HepG2 (cell line): ENCODE results near the gene IWS1. TPM values are rescaled to one million over a fixed set of nuclear protein-coding genes. Genes with fewer than 3 reads are reported as not detected.

Source experiments
- ATAC-seq: fragments of 200-7000 bp; cut with Tn5 transposase; 3 replicates; pipeline ENCODE4 v1.9.1; 2020; ENCODE audit warnings: mild to moderate bottlenecking, moderate library complexity
- BruUV-seq: library from RNA; stranded (reverse); fragments of 400-500 nt; replicated peaks from 2 replicates; lab custom pipeline; 2021; lab: Mats Ljungman, UMichigan
- CTCF ChIA-PET: fragments of 300-600 bp; formaldehyde crosslinking; extraction: SDS; loops from one replicate; lab custom pipeline; 2021; ENCODE audit warnings: low total read pairs, inconsistent platforms, low intra/inter-chr PET ratio; lab: Yijun Ruan, JAX
- POLR2A ChIA-PET: fragments of 350-600 bp; sonication (Branson Sonifier 250); formaldehyde crosslinking; loops from one replicate; lab custom pipeline; 2020; ENCODE audit warnings: antibody characterized with exemption, inconsistent platforms; lab: Yijun Ruan, JAX
- DNase-seq: peaks from one replicate; pipeline ENCODE4 v3.0.0-alpha.2; 2015; ENCODE audit warnings: low spot score
- FAIRE-seq: peaks from 3 replicates; lab custom pipeline; 2011; peaks lifted over from hg19 to GRCh38; lab: Jason Lieb, UNC
- H2AFZ ChIP-seq: one replicate; pipeline ENCODE4 v1.6.1; 2011; ENCODE audit warnings: low read length, inconsistent platforms
- H3K27ac ChIP-seq: fragments of 300-600 bp; 3 replicates; pipeline ENCODE4 v1.8.0; 2011; ENCODE audit warnings: mixed run types, mild to moderate bottlenecking, mixed read lengths, low read length, inconsistent platforms; ENCODE audit not compliant: insufficient read depth; ENCODE audit errors: extremely low read length
- H3K27me3 ChIP-seq, 2 experiments: fragments of 200-600 bp in 1 of 2; 2 replicates in 1 of 2; 3 replicates in 1 of 2; pipeline versions ENCODE4 v1.6.0 to v1.8.0; 2011; ENCODE audit warnings: low read length in 2 of 2, mild to moderate bottlenecking in 2 of 2, moderate library complexity in 2 of 2, inconsistent platforms in 1 of 2; ENCODE audit not compliant: insufficient read depth in 2 of 2, control insufficient read depth in 1 of 2
- H3K36me3 ChIP-seq, 2 experiments: fragments of 200-600 bp in 1 of 2; replicated peaks in 1 of 2; 2 replicates in 1 of 2; 3 replicates in 1 of 2; pipeline versions ENCODE4 v1.5.1 to v1.8.0; 2011; ENCODE audit warnings: low read length in 2 of 2, inconsistent platforms in 1 of 2; ENCODE audit not compliant: insufficient read depth in 2 of 2, control insufficient read depth in 1 of 2
- H3K4me1 ChIP-seq: 2 replicates; pipeline ENCODE4 v1.5.1; 2012; ENCODE audit warnings: low read length, inconsistent platforms; ENCODE audit not compliant: insufficient read depth
- H3K4me2 ChIP-seq: 2 replicates; pipeline ENCODE4 v1.6.0; 2011; ENCODE audit warnings: low read depth, low read length, inconsistent platforms
- H3K4me3 ChIP-seq, 3 experiments: fragments of 200-600 bp in 1 of 3; sonication (generic), shearing (Covaris generic) in 1 of 3; replicated peaks in 1 of 3; 2 replicates each; pipeline ENCODE4 v1.5.1; 2011 to 2016; ENCODE audit warnings: low read length in 3 of 3, inconsistent platforms in 2 of 3, low read depth in 2 of 3, mild to moderate bottlenecking in 2 of 3, control low read depth in 1 of 3, mixed read lengths in 1 of 3; ENCODE audit not compliant: insufficient read depth in 1 of 3
- H3K79me2 ChIP-seq: one replicate; pipeline ENCODE4 v1.6.1; 2011; ENCODE audit warnings: low read length, inconsistent platforms; ENCODE audit not compliant: insufficient read depth
- H3K9ac ChIP-seq: 2 replicates; pipeline ENCODE4 v1.6.0; 2011; ENCODE audit warnings: mild to moderate bottlenecking, low read depth, low read length, inconsistent platforms; ENCODE audit not compliant: insufficient read depth
- H3K9me3 ChIP-seq: 2 replicates; pipeline ENCODE4 v1.5.1; 2012; ENCODE audit warnings: mild to moderate bottlenecking, low read length
- H4K20me1 ChIP-seq: 2 replicates; pipeline ENCODE4 v1.6.0; 2011; ENCODE audit warnings: inconsistent platforms, mild to moderate bottlenecking, low read length, moderate library complexity; ENCODE audit not compliant: insufficient read depth
- ATF3 ChIP-seq: sonication (generic); formaldehyde crosslinking; IDR thresholded peaks from 2 replicates; pipeline ENCODE4 v1.4.0; 2020; ENCODE audit warnings: missing genetic modification reagents
- CEBPB ChIP-seq: IDR thresholded peaks from 2 replicates; pipeline ENCODE4 v1.6.1; 2011; ENCODE audit warnings: low read depth, low read length, improper control_type of control experiment, borderline replicate concordance
- KDM5B ChIP-seq: sonication (generic); formaldehyde crosslinking; IDR thresholded peaks from 2 replicates; pipeline ENCODE4 v1.4.0; 2020; ENCODE audit warnings: missing genetic modification reagents, mild to moderate bottlenecking, borderline replicate concordance
- MNT ChIP-seq: fragments of 450-650 bp; IDR thresholded peaks from 2 replicates; pipeline ENCODE4 v1.6.1; 2016
- MXD1 ChIP-seq: sonication (generic); formaldehyde crosslinking; IDR thresholded peaks from 2 replicates; pipeline ENCODE4 v1.4.0; 2020; ENCODE audit warnings: mild to moderate bottlenecking, missing genetic modification reagents
- SAP130 ChIP-seq: IDR thresholded peaks from 2 replicates; pipeline ENCODE4 v1.6.1; 2016; ENCODE audit warnings: low read depth
- USF2 ChIP-seq, 2 experiments: sonication (generic) in 1 of 2; formaldehyde crosslinking in 1 of 2; IDR thresholded peaks; 2 replicates each; pipeline versions ENCODE4 v1.5.1 to v1.6.1; 2011 to 2020; ENCODE audit warnings: borderline replicate concordance in 1 of 2, low read depth in 1 of 2, low read length in 1 of 2, mild to moderate bottlenecking in 1 of 2, missing genetic modification reagents in 1 of 2, moderate library complexity in 1 of 2
- ZBTB43 ChIP-seq: sonication (generic); formaldehyde crosslinking; conservative IDR thresholded peaks from 2 replicates; pipeline ENCODE4 v1.4.0; 2020; ENCODE audit warnings: missing genetic modification reagents
- ZBTB46 ChIP-seq: sonication (generic); formaldehyde crosslinking; IDR thresholded peaks from 2 replicates; pipeline ENCODE4 v1.4.0; 2020; ENCODE audit warnings: mild to moderate bottlenecking, missing genetic modification reagents, borderline replicate concordance
- ZIK1 ChIP-seq: sonication (generic); formaldehyde crosslinking; IDR thresholded peaks from 2 replicates; pipeline ENCODE4 v1.5.0; 2020; ENCODE audit warnings: mild to moderate bottlenecking, low read depth, missing genetic modification reagents, borderline replicate concordance
- WGBS: methylation state at CpG from one replicate; pipeline ENCODE4 v1.1.6; 2017; ENCODE audit warnings: low lambda C conversion rate; 5-methylcytosine and 5-hydroxymethylcytosine counted together
- in situ Hi-C: cut with HindIII; loops from 2 replicates; pipeline ENCODE4 v1.10.0; 2017; ENCODE audit warnings: low pct_unique_long_range_greater_than_20kb; ENCODE audit not compliant: extremely low pct_ligation_motif_present
- intact Hi-C: fragments of 100-400 bp; cut with micrococcal nuclease; formaldehyde crosslinking; loops from one replicate; pipeline ENCODE4 v1.10.0; 2022; ENCODE audit not compliant: unreplicated experiment
- polyA plus RNA-seq, 8 experiments: library from polyadenylated mRNA; depleted of rRNA in 3 of 8; stranded (reverse) in 7 of 8; unstranded in 1 of 8; fragments of >200 nt; fragmentation: Illumina TruSeq in 4 of 8; extraction: Trizol in 4 of 8; gene quantifications; 2 replicates each; pipeline versions ENCODE4 v1.2.1 to v1.2.3, GENCODE V29; 2011 to 2016; ENCODE audit warnings: low read depth in 4 of 8, missing spikeins in 1 of 8, mixed read lengths in 1 of 8; ENCODE audit not compliant: insufficient read depth in 1 of 8
- total RNA-seq, 5 experiments: library from RNA; depleted of rRNA; stranded (reverse); fragments of >200 nt; fragmentation: Illumina TruSeq; extraction: Trizol; gene quantifications; 2 replicates each; pipeline ENCODE4 v1.2.3, GENCODE V29; 2016; ENCODE audit warnings: low read depth in 1 of 5

Gene IWS1
- total and polyA plus RNA-seq, 2 of the 13 experiments (the other 11 are each of a cell fraction or from before 2014, with no cell fraction given) = 28.9 to 62.3 TPM

- no peak for TF ChIP-seq MNT
- TF ChIP-seq SAP130 = no peak
- TF ChIP-seq USF2 (IDR thresholded peaks at IDR 0.05; ENCODE audit: low read depth, low read length) = no peak
- TF ChIP-seq USF2 (CRISPR knock-in tag; IDR thresholded peaks at IDR 0.05; ENCODE audit: borderline replicate concordance) = no peak
Measured at GRCh38 chr2:127448526-127448925, 77.8 kb downstream of the IWS1 start (continued).

- H2AFZ ChIP-seq = no peak overlapping the region
- ATAC-seq = no peak
- no peaks in the 10 kb centered on the region for H3K27me3 ChIP-seq
- no peaks in the 10 kb centered on the region for H4K20me1 ChIP-seq
- no peak overlapping the region for H3K4me3 ChIP-seq
- peak overlapping the region; percentile 25; the same call in 1 of the 2 replicates for H3K9ac ChIP-seq
- WGBS = 86% methylated on average over 4 of the region's 5 CpGs
- BruUV-seq = no TSS peak
- H3K36me3 ChIP-seq = no peaks in the 10 kb centered on the region
- peaks cover 50% of the 10 kb centered on the region for H3K4me1 ChIP-seq
- in situ Hi-C loops (no loop called here), intact Hi-C loops (loop anchor here (2.0 kb wide), 1 partner anchor 21 kb away; the partner anchor contains the start of gene PROC)
- peak overlapping the region; percentile 94 for H3K27ac ChIP-seq
- ChIA-PET POLR2A (interaction anchor here (1.5 to 16.2 kb wide), 5 partner anchors 11 to 31 kb away, joined by 4 to 229 read pairs (median 56); partner anchors contain the start of gene PROC), CTCF (no interaction called here)
- no peaks in the 10 kb centered on the region; the same call in 1 of the 2 replicates for H3K9me3 ChIP-seq
- 0 out of 2 replicates have a peak overlapping the region, but pooled peaks have one; percentile 64 for H3K4me2 ChIP-seq
- no peak for FAIRE-seq
- no peak for DNase-seq
- no peaks in the 10 kb centered on the region for H3K79me2 ChIP-seq
- TF ChIP-seq MXD1 (CRISPR knock-in tag) (peak; percentile 58; the same call in 1 of the 2 replicates), ZBTB43 (CRISPR knock-in tag) (no peak), CEBPB (no peak), ZBTB46 (CRISPR knock-in tag) (no peak), ZIK1 (CRISPR knock-in tag) (no peak), ATF3 (no peak), KDM5B (CRISPR knock-in tag) (peak; percentile 30; the same call in 1 of the 2 replicates)
Measured at GRCh38 chr2:127439343-127439742, 86.9 kb downstream of the IWS1 start.
